Measurements from ENCODE around the gene AHCYL2.

AHCYL2 gene

DNA sequence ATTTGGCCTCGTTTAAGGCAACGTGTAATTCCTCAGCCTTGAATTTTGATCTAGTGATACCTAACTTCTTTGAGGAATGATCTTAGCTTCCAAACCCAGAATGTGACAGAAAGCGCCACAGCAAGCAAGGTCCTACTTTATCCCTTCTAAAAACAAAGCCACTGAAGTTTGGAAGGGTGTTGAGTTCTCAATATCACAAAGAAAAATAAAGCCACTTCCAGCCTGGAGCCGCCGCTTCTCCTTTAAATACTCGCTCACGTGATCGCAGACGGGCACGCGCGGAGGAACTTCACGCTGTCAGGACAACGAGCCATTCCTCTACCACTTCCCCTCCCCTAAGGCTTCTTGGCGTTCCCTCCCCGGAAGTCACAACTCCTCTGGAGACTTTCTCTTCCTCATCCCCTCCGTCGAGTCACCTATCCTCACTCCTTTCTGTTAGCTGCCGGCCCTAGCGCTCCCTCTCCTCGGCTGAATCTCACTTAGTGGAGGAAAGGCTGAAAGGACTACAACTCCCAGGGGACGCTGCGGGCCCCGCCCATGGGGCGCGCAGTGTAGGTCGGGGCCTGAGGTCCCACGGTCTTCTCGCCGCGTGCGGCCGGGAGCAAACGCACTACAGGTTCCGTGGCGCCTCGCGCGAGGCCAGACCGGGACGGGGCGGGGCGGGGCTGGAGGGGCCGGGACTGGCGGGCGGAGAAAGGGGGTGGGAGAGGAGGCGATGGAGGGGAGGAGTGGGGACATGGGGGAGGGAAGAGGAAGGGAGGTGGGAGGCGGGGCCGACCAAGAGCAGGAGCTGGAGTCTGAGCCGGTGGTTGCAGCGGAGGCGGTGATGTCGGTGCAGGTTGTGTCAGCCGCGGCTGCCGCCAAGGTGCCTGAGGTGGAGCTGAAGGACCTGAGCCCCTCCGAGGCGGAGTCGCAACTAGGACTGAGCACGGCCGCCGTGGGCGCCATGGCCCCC, at the start of gene AHCYL2:
AHCYL2 (plus strand) TSS at position 780 of the 955 bp plus-strand sequence.
- peak; percentile 95 for DNase-seq (ENCODE audit: low read depth, low spot score)

DNA sequence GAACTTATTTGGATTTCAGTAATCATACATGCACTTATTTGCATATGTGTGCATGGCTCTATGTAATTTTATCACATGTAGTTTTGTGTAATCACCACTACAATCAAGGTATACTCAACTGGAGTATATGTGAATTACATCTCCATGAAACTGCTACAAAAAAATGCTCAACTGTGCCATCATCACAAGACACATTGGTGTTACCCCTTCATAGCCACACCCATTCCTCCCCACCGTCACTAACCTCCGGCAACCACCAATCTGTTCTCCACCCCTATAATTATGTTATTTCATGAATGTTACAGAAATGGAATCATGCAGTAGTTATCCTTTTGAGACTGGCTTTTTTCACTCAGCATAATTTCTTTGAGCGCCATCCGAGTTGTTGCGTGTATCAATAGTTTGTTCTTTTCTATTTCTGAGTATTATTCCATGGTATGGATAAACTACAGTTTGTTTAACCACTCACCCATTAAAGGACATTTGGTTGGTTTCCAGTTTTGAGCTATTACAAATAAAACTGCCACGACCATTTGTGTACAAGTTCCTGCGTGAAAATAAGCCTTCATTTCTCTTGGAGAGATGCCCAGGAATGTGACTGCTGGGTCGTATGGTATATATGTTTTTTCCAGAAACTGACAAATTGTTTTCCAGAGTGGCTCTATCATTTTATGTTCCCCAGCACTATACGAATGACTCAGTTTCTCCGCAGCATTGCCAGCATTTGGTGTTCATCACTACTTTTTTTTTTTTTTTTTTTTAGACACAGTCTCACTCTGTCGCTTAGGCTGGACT, 47.7 kb upstream of the AHCYL2 start:
- DNase-seq (ENCODE audit: low read depth, low spot score) = no peak

DNA sequence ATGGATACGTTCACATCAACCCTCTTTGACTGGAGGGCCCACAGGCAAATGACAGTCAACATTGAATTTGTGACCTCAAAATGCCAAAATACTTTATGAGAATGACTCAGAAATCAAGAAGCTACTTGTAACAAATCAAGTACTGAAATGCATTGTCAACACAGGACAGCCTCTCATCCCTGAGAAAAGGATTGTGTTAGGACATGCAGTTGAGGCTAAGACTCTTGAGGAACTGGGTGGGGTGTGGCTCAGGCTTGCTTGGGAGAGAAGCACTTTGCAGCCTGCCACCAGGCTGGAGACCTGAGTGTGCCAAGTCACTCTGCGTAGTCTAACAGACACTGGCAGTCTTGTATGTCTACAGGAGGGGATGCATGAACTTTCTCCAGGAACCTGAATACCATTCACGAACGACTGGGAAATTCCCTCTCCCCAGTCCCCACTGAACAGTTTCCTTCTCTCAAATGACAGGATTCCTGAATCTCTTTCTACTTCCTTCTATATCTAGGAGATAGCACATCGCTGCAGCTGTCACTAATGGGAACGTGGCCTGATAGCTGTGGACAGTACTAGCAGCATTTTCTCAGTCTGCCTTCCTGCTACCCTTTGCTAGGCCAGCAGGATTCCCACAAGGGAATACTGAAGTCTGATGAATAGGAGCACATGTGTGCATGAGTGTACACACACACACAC, 39.7 kb upstream of the AHCYL2 start:
- DNase-seq (ENCODE audit: low read depth, low spot score) = no peak

DNA sequence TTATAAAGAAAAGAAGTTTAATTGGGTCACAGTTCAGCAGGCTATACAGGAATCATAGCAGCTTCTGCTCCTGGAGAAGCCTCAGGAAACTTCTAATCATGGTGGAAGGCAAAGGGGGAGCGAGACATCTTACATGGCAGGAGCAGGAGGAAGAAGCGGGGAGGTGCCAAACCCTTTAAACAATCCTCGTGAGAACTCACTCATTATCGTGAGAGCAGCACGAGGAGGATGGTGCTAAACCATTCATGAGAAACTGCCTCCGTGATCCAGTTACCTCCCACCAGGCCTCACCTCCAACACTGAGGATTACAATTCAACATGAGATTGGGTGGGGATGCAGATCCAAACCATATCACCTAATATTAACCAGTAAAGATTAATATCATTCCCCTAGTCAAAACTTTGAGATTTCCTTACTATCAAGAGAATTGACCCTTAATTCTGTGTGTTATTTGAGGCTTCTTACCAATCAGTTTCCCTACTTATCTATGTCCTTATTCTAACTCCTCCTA, 38.0 kb upstream of the AHCYL2 start:
- DNase-seq (ENCODE audit: low read depth, low spot score) = no peak

DNA sequence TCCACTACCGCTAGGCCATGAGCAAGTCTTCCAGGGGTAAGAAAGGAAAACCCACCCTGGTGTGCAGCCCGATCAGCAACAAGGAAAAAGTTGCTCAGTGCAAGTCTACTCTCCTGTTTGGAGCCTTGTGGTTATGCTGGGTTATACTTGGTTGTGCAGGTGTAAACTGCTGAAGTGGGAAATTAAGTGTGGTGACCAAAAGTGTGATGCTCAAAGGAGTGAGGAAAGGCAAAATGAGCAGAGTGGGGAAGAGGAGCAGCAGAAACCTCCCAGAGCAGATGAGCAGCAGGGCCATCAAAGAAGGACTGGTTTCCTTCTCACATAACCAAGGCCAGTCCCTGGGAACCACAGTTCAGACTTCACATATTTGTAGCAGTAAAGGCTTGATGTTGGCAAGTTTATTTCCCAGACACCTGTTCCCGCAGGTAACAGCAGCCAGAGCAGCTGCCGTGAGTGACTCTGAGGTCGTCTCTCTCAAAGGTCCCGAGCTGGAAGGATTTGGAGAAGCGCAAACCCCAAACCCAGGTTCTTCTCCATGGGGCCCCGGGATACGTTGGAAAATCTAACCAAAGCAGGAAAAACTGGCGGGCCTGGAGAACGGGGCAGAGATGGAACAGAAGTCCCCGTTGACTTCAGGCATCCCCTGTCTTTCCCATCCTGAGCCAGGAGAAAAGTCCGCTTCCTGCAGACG, 37.0 kb upstream of the AHCYL2 start:
- DNase-seq (ENCODE audit: low read depth, low spot score) = no peak

DNA sequence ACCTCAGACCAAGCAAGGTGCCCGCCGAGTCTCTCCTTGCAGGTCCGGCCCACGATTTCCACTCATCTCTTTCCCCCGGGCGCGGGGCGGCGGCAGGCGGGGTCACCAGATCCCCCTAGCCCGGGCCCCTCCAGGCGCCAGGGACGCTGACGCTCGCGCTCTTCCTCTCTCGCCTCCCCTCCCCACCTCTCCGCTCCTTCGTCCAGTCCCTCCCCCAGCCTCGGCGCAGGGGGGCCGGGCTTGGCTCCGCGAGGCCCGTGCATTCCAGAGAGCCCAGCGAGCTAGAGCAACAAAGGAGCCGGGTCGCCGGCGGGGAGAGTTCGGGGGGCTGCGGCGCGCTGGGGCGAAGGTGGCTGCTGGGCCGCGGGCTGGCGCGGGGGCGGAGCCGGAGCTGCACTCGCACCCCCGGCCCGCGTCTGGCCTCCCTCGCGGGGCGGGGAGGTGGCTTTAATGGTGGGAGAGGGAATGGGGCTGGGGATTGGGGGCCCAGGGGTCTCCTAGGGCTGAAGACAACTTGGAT, 36.4 kb upstream of the AHCYL2 start, which contains the start of gene SMO:
SMO (plus strand) TSS at position 262 of the 520 bp plus-strand sequence. CDS start 519 bp downstream, outside the sequence.
- no peak for DNase-seq (ENCODE audit: low read depth, low spot score)

DNA sequence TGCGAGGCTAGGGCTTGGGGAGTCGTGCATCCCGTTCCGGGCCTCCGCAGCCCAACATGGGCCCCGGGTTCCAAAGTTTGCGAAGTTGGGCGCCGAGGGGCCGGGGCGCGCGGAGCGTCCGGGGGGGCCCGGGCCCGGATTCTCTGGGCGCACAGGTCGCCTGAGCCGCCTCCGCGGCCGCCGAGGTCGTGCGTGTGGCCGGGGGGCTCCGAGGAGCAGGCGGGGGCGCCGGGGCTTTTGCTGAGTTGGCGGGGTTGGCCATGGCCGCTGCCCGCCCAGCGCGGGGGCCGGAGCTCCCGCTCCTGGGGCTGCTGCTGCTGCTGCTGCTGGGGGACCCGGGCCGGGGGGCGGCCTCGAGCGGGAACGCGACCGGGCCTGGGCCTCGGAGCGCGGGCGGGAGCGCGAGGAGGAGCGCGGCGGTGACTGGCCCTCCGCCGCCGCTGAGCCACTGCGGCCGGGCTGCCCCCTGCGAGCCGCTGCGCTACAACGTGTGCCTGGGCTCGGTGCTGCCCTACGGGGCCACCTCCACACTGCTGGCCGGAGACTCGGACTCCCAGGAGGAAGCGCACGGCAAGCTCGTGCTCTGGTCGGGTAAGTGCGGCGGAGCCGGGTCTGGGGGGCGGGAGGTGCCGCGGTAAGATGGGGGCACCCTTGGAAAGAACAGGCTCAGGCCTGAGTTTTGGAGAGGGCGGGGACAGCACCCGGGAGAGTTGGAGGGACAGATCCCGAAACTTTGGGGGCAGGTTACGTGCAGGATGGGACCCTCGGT, 35.8 kb upstream of the AHCYL2 start:
- DNase-seq (ENCODE audit: low read depth, low spot score) = no peak

DNA sequence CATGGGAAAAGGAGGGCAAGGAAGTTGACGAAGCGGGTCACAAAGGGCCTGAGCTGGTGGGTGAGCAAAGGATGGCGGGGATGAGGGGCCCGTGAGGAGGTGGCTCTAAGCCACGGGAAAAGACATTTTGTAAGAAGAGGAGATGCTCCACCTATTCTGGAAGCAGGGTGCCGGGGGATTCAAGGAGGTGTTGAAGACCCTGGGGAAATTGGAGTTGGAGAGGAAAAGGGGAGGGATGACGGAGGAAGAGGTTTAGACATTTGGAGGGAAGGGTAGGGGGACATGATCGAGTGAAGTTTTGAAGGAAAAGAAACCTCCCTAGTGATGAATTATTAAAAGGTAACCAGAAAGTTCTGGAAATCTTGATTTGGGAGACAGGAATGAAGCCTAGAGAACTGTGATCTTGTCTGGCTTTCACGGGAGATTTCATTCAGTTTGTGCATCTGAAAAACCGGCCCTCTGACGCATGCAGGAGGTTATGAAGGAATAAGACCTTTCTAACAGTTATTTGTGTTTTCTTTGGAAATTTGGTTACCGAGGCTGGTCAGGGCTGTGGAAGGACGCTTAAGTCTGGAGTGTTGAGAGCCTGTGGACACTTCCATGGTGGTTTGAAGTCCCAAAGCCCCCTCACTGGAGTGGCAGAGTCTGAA, 35.0 kb upstream of the AHCYL2 start:
- no peak for DNase-seq (ENCODE audit: low read depth, low spot score)

DNA sequence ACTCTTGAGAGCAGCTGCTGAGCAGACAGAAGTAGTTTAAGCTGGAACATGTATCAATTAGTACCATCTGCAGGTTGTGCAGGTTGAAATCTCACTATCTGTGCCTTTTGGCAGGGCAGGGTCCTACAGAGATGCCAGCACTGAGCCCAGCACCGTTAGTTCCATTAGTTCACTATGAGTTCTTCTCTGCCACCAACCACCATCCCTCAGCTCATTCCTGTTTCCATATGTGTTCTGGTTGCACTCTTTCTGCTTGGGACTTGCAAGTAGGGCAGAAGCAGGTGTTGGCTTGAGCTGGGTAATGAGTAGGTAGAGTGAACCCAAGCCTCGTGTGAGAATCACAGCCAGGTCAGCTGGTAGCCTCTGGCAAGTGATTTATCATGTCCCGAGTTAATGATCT, 33.6 kb upstream of the AHCYL2 start:
- no peak for DNase-seq (ENCODE audit: low read depth, low spot score)

DNA sequence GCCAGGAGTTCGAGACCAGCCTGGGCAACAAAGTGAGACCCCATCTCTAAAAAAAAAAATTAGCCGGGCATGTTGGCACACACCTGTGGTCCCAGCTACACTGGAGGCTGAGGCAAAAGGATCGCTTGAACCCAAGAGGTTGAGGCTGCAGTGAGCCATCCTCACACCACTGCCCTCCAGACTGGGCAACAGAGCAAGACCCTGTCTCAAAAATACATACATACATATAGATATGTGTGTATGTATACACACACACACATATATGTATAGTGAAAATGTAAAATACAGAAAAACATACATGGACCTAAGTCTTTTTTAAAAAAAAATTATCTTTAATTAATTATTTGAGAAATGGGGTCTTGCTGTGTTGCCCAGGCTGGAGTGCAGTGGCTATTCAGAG, 30.9 kb upstream of the AHCYL2 start:
- no peak for DNase-seq (ENCODE audit: low read depth, low spot score)

DNA sequence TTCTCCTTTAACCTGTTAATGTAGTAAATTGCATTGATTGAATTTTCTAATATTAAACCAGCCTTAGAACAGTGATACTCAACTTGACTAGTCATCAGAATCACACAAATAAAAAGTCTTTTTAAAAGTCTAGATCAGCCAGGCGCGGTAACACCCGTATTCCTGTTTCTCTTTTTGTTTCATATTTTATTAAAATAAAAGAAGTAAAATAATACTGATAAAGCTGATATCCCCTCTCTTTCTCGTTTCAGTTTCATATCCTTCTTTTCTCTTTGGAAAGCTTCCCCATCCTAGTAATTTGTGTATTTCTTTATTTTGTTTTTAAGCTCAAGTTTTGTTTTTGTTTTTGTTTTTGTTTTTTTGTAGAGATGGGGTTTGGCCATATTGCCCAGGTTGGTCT, 27.1 kb upstream of the AHCYL2 start:
- no peak for DNase-seq (ENCODE audit: low read depth, low spot score)

DNA sequence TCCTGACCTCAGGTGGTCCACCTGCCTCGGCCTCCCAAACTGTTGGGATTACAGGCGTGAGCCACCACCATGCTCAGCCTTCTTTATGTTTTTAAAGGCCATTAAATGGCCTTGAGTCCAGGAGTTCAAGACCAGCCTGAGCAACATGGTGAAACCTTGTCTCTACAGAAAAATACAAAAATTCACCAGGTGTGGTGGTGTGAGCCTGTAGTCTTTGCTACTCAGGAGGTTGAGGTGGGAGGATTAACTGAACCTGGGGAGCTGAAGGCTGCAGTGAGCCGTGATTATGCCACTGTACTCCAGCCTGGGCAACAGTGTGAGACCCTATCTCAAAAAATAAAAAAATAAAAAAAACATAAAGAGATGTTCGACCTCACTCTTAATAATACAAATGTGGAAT, 25.4 kb upstream of the AHCYL2 start:
- DNase-seq (ENCODE audit: low read depth, low spot score) = no peak

DNA sequence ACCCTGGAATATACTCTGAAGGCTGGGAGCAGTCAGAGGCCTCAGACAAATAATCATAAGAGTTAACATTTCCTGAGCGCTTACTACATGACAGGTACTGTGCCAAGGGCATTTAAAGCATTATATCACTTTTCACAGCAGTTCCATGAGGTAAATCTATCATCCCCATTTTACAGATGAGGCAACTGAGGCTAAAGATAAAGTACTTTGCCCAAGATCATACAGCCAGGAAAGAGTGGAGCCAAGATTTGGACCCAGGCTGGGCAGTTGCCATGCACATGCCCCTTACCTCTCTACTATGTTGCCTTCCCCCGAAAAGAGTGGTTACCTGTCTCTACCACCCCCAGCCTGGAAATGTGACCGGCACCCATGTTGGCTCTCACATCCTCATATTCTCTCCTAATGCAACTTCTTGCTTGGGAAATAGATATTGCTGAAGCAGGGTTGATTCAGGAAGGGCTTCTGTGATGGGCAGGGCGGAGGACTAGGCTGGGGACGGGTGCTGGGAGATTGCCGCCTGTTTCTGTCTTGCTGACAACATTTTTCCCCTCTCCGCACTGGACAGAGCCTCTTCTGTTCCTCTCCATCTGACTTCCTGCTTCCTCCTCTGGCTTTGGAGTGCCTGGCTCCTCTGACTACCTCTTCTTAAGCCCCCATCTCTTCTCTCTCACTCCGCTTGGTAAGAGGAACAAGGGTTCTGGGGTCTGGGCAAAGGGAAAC, 22.6 kb upstream of the AHCYL2 start:
- DNase-seq (ENCODE audit: low read depth, low spot score) = no peak

DNA sequence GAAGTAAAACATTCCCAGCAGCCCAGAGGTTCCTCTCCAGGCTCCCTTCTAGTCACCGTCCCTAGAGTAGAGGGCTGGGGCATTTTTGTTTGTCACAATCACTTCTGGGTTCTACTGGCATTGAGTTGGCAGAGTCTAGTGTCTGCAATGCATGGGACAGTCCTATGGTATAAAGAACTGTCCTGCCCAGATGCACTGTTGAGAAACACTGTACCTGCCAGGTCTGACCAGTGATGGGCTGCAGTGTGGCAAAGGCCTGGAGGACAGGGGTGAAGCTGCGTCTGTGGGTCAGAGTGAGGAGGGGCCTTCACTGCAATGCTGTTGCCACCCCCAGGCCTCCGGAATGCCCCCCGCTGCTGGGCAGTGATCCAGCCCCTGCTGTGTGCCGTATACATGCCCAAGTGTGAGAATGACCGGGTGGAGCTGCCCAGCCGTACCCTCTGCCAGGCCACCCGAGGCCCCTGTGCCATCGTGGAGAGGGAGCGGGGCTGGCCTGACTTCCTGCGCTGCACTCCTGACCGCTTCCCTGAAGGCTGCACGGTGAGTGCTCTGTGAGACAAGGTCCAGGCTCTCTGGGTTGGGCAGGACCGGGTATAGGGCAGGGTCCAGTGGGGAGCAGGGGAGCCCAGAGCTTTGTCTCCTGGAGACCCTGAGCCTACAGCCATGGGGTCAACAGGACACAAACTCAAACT, 21.6 kb upstream of the AHCYL2 start:
- no peak for DNase-seq (ENCODE audit: low read depth, low spot score)

DNA sequence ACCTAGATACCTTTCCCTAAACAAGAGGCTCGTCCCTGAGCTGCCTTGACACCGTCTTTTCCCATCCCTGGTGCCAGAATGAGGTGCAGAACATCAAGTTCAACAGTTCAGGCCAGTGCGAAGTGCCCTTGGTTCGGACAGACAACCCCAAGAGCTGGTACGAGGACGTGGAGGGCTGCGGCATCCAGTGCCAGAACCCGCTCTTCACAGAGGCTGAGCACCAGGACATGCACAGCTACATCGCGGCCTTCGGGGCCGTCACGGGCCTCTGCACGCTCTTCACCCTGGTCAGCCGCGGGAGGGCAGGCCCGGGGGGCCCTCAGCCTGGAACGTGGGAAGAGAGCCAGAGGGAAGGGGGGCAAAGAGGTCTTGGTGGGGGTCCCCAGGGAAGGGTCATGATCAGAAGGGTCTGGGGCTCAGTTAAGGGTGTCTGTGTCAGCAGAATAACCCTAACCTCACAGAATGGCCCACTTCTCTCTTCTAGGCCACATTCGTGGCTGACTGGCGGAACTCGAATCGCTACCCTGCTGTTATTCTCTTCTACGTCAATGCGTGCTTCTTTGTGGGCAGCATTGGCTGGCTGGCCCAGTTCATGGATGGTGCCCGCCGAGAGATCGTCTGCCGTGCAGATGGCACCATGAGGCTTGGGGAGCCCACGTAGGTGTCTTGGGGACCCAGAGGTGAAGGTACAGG, 19.6 kb upstream of the AHCYL2 start:
- DNase-seq (ENCODE audit: low read depth, low spot score) = no peak

DNA sequence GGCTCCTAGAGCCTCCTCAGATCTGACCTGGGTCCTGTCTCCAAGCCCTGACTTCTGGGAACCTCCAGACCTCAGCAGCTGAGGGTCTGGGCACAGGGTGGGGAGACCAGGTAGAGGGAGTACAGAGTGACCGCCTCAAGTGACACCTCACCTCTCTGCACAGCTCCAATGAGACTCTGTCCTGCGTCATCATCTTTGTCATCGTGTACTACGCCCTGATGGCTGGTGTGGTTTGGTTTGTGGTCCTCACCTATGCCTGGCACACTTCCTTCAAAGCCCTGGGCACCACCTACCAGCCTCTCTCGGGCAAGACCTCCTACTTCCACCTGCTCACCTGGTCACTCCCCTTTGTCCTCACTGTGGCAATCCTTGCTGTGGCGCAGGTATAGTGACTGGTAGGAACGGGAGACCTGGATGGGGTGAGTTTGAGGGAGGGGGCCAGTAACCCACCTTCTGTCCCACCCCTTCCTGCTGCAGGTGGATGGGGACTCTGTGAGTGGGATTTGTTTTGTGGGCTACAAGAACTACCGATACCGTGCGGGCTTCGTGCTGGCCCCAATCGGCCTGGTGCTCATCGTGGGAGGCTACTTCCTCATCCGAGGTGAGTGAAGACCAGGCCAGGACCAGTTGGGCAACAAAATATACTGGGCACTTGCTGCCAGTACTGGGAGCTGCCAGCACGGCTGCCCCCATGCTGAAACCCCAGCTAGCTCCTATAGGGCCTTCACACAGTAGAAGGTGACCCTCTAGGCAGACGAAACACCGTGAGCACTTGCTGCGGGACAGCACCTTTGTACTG, 18.6 kb upstream of the AHCYL2 start:
- DNase-seq (ENCODE audit: low read depth, low spot score) = no peak

DNA sequence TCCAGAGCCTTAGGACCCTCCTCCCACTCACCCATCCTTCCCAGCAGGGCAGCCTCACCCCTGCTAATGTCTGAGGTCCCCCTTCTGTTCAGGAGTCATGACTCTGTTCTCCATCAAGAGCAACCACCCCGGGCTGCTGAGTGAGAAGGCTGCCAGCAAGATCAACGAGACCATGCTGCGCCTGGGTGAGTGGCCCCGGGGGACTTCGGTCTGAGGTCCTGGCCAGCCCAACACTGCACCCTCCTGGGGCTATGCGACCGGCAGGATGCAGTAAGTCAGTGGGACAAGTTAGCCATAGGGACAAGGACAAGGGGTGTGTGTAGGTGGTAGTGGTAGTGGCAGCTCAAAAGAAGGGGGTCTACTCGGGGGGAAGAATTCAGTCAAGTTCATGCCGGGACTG, 16.2 kb upstream of the AHCYL2 start:
- no peak for DNase-seq (ENCODE audit: low read depth, low spot score)

All from activated CD4-positive, CD25-positive, alpha-beta regulatory T cell treated with anti-CD3 and anti-CD28 coated beads, Interleukin-2, amount 50 U/mL, for 16 hours (primary cell).